Measurements from ENCODE around the gene TMEM150B. TPM values are rescaled to one million over a fixed set of nuclear protein-coding genes. Genes with fewer than 3 reads are reported as not detected.

TMEM150B gene
- total RNA-seq, 1 donor from 2014 or later: not detected

DNA sequence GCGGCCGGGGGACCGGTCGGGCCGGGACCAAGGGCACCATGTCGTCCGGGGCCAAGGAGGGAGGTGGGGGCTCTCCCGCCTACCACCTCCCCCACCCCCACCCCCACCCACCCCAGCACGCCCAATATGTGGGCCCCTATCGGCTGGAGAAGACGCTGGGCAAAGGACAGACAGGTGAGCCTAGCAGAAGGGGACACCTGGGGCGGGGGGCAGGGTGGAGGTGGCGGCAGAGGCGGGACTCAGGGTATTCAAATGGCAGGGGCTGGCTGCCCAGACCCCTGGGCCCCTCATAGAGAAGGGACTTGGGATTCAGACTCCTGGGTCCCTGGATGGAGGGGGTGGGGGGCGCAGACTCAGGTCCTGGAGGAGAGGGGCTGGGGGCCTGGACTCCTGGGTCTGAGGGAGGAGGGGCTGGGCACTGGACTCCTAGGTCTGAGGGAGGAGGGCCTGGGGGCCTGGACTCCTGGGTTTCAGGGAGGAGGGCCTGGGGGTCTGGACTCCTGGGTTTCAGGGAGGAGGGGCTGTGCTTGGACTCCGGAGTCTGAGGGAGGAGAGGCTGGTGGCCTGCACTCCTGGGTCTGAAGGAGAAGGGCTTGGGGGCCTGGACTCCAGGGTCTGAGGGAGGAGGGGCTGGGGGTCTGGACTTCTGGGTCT is 40.6 kb downstream of the TMEM150B start:
- peak overlapping the region; percentile 85 for H3K9ac ChIP-seq
- H3K4me2 ChIP-seq: peak overlapping the region; percentile 87
- H3K27me3 ChIP-seq: no peaks in the 10 kb centered on the region
- H3K9me3 ChIP-seq (ENCODE audit: low read depth): no peaks in the 10 kb centered on the region
- peaks cover 35% of the 10 kb centered on the region for H3F3A ChIP-seq (ENCODE audit: low read depth)
- peaks cover 34% of the 10 kb centered on the region for H3K4me1 Mint-ChIP-seq
- peaks cover 5% of the 10 kb centered on the region for H4K20me1 ChIP-seq (ENCODE audit: low read depth)
- H3K79me2 ChIP-seq (ENCODE audit: low read depth): peaks cover 19% of the 10 kb centered on the region
- peak; percentile 45 for DNase-seq (ENCODE audit: low spot score)
- H3K27ac ChIP-seq: peak overlapping the region; percentile 75
- H3K4me1 ChIP-seq: peaks cover 8% of the 10 kb centered on the region
- no peak overlapping the region for H2AFZ ChIP-seq (replicated peaks)
- peak overlapping the region; percentile 89 for H3K4me3 Mint-ChIP-seq
- H3K9me3 Mint-ChIP-seq: no peaks in the 10 kb centered on the region
- no peaks in the 10 kb centered on the region for H3K36me3 ChIP-seq
- H3K27ac Mint-ChIP-seq: peak overlapping the region; percentile 89
- peak overlapping the region; percentile 98 for H3K4me3 ChIP-seq
- peaks cover 4% of the 10 kb centered on the region for H3K27me3 Mint-ChIP-seq (ENCODE audit: insufficient read depth, low read depth)
- TF ChIP-seq EZH2 (IDR thresholded peaks at IDR 0.05) (no peak), EZH2phosphoT487 (IDR thresholded peaks at IDR 0.05) (no peak)
- TF ChIP-seq, protein P1, sequence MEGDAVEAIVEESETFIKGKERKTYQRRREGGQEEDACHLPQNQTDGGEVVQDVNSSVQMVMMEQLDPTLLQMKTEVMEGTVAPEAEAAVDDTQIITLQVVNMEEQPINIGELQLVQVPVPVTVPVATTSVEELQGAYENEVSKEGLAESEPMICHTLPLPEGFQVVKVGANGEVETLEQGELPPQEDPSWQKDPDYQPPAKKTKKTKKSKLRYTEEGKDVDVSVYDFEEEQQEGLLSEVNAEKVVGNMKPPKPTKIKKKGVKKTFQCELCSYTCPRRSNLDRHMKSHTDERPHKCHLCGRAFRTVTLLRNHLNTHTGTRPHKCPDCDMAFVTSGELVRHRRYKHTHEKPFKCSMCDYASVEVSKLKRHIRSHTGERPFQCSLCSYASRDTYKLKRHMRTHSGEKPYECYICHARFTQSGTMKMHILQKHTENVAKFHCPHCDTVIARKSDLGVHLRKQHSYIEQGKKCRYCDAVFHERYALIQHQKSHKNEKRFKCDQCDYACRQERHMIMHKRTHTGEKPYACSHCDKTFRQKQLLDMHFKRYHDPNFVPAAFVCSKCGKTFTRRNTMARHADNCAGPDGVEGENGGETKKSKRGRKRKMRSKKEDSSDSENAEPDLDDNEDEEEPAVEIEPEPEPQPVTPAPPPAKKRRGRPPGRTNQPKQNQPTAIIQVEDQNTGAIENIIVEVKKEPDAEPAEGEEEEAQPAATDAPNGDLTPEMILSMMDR (IDR thresholded peaks at IDR 0.05): no peak
- H3K36me3 Mint-ChIP-seq: no peaks in the 10 kb centered on the region

DNA sequence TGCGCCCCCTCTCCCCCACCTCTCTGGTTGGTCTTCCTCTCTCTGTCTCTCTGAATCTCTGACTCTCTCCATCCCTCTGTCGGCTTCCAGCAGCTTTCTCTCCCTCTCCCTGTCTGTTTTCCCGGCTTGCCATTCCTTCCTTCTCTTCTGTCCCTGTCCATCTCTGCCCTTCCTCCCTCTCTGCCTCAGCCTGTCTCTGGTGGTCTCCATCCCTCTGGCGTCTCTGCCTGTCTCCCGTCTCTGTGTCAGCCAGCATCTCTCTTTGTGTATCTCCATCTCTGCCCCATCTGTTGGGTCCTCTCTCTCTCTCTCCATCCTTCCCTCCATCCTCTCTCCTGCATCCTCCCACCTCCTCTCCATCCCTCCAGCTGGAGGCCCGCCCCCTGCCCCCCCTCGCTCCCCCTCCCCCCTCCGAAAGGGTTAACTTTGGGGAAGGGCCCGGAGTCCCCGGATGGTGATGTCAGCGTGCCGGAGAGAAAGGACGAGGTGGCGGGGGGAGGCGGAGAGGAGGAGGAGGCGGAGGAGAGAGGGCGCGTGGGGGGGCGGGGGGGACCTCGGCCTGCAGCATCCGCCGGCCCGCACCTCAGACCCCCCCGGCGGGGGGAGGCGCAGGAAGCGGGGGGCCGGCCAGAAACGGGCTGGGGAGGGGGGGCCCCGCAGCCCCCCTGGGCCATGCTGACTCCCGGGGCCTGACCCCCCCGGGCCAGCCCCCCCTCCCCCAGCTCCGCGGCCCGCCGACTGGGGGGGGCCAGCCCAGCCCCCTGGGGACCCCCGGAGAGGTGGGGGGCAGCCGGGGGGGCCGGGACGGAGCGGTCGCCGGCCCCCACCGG is 41.4 kb downstream of the TMEM150B start, which contains the start of gene BRSK1:
Gene BRSK1, plus strand, starts transcription at position 450 of the 830 bp plus-strand sequence. CDS start 446 bp downstream, outside the sequence.
- peaks cover 25% of the 10 kb centered on the region for H3K79me2 ChIP-seq (ENCODE audit: low read depth)
- Mint-ChIP-seq H3K27me3 (ENCODE audit: insufficient read depth, low read depth) (peaks cover 4% of the 10 kb centered on the region), H3K4me1 (peaks cover 39% of the 10 kb centered on the region), H3K27ac (peak within 1 kb of the TSS; percentile 89), H3K9me3 (no peaks in the 10 kb centered on the region), H3K4me3 (peak within 1 kb of the TSS; percentile 89), H3K36me3 (no peaks in the 10 kb centered on the region)
- H3K4me3 ChIP-seq: peak within 1 kb of the TSS; percentile 98
- peaks cover 12% of the 10 kb centered on the region for H3K4me1 ChIP-seq
- H3K4me2 ChIP-seq: peak within 1 kb of the TSS; percentile 87
- TF ChIP-seq EZH2 (IDR thresholded peaks at IDR 0.05) (no peak), EZH2phosphoT487 (IDR thresholded peaks at IDR 0.05) (no peak)
- TF ChIP-seq, protein P1 (IDR thresholded peaks at IDR 0.05): no peak
- no peaks in the 10 kb centered on the region for H3K36me3 ChIP-seq
- H4K20me1 ChIP-seq (ENCODE audit: low read depth): peaks cover 8% of the 10 kb centered on the region
- peak within 1 kb of the TSS; percentile 57 for H2AFZ ChIP-seq (replicated peaks)
- H3K27ac ChIP-seq: peak within 1 kb of the TSS; percentile 75
- H3K27me3 ChIP-seq: no peaks in the 10 kb centered on the region
- no peaks in the 10 kb centered on the region for H3K9me3 ChIP-seq (ENCODE audit: low read depth)
- H3K9ac ChIP-seq: peak within 1 kb of the TSS; percentile 85
- peaks cover 43% of the 10 kb centered on the region for H3F3A ChIP-seq (ENCODE audit: low read depth)
- DNase-seq (ENCODE audit: low spot score): peak; percentile 92

DNA sequence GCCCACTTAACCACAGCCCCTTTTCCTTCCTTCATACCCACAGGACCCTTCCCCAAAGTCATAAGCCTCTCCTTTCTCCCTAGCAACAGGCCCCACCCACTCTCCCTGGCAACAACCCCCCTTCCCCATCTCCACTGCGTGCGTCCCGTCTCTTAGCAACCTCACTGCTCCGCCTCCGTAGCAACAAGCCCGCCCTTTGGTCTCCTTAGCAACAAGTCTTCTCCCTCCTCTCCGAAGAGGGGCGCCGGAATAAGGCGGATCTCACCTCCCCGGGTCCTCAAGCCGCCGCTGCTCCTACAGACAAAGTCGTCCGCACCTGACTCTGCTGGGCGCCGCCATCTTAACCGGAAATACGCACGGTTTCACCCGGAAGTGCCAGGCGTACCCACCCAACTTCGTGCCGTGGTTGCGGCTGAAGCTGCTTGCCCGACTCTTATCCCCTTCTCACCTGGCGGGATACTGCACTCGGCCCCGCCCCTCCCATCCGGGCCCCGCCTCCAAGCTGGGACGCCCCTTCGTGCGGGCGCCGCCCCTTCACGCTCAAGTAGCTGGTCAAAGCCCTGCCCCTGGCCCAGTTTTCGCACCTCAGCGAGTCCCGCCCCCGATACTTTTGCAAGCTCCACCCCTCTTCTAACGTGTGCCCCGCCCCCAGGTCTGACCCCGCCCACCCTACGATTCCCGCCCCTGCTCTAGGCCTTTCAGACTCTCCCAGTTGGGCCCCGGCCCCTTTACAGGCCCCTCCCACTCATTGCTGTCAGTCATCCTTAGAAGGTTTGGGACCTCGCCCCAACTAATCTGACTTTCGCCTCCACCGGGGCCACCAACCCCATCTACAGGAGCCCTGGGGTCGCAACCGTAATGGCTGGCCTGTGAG is 45.1 kb downstream of the TMEM150B start, which contains the start of gene HSPBP1:
Gene HSPBP1, minus strand, starts transcription at position 341 of the 874 bp plus-strand sequence. CDS start 502 bp downstream, outside the sequence.
- Histone ChIP-seq H3K9me3 (ENCODE audit: low read depth) (no peaks in the 10 kb centered on the region), H3K9ac (peak within 1 kb of the TSS; percentile 57), H3K4me1 (peaks cover 7% of the 10 kb centered on the region), H3K36me3 (no peaks in the 10 kb centered on the region), H4K20me1 (ENCODE audit: low read depth) (peaks cover 3% of the 10 kb centered on the region), H2AFZ (replicated peaks) (peak within 1 kb of the TSS; percentile 86), H3K79me2 (ENCODE audit: low read depth) (peaks cover 22% of the 10 kb centered on the region), H3K27ac (peak within 1 kb of the TSS; percentile 88), H3F3A (ENCODE audit: low read depth) (peaks cover 33% of the 10 kb centered on the region), H3K27me3 (no peaks in the 10 kb centered on the region), H3K4me3 (peak within 1 kb of the TSS; percentile 81), H3K4me2 (peak within 1 kb of the TSS; percentile 91)
- H3K4me3 Mint-ChIP-seq: peak within 1 kb of the TSS; percentile 98
- peak; percentile 98 for DNase-seq (ENCODE audit: low spot score)
- peaks cover 39% of the 10 kb centered on the region for H3K4me1 Mint-ChIP-seq
- peak within 1 kb of the TSS; percentile 99 for H3K27ac Mint-ChIP-seq
- peaks cover 7% of the 10 kb centered on the region for H3K36me3 Mint-ChIP-seq
- no peaks in the 10 kb centered on the region for H3K9me3 Mint-ChIP-seq
- H3K27me3 Mint-ChIP-seq (ENCODE audit: insufficient read depth, low read depth): peaks cover 8% of the 10 kb centered on the region
- no peak for TF ChIP-seq EZH2phosphoT487 (IDR thresholded peaks at IDR 0.05)
- TF ChIP-seq EZH2 (IDR thresholded peaks at IDR 0.05): no peak
- TF ChIP-seq, protein P1 (IDR thresholded peaks at IDR 0.05): no peak
